ENCODE results near the gene DENND1A. TPM values are rescaled to one million over a fixed set of nuclear protein-coding genes. Genes with fewer than 3 reads are reported as not detected.

DENND1A gene
- total RNA-seq, 4 donors from 2014 or later: 19.2 to 26.9 (median 24.0) TPM

DNA sequence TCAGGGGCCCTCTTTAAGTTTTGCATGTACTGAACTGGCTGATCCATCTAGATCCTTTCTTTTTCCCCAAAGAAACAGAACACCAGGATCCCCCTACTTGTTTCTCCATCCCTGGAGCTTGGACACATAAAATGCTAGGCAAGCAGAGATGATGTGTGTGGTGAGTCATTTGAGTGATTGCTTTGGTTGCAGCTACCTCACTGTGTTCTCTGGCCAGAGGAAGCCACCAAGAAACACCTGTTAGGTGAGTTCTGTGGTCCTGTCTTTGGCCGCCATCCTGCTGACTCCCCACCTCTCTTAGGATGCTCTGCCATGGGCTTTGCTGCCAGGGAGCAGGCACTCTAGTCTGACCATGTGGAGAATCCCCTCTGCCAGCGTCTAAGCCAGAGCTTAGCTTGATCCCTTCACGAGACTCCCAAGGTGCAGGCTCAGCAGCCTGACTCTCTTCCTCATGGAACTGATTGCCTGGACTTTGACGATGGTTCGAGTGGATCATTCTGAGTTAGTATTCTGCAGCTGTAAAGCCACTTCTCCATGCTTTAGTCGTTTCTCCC, 27.3 kb upstream of the DENND1A start:
- no peak overlapping the region for H3K27ac ChIP-seq (replicated peaks in 1 of 4)
- no peak for DNase-seq (ENCODE audit: extremely low spot score)
- intact Hi-C loops (cut with DNase I): no loop called here
- peaks cover 0 to 47% (median 0%) of the 10 kb centered on the region in 4 donors for H3K27me3 ChIP-seq
- no peak overlapping the region for H3K4me3 ChIP-seq
- 82% methylated on average over 6 of the region's 6 CpGs for WGBS
- TF ChIP-seq POLR2A (IDR thresholded peaks at IDR 0.05; ENCODE audit: low read depth) (no peak), EP300 (IDR thresholded peaks at IDR 0.05) (no peak), POLR2AphosphoS5 (IDR thresholded peaks at IDR 0.05) (no peak)
- TF ChIP-seq, protein P1, sequence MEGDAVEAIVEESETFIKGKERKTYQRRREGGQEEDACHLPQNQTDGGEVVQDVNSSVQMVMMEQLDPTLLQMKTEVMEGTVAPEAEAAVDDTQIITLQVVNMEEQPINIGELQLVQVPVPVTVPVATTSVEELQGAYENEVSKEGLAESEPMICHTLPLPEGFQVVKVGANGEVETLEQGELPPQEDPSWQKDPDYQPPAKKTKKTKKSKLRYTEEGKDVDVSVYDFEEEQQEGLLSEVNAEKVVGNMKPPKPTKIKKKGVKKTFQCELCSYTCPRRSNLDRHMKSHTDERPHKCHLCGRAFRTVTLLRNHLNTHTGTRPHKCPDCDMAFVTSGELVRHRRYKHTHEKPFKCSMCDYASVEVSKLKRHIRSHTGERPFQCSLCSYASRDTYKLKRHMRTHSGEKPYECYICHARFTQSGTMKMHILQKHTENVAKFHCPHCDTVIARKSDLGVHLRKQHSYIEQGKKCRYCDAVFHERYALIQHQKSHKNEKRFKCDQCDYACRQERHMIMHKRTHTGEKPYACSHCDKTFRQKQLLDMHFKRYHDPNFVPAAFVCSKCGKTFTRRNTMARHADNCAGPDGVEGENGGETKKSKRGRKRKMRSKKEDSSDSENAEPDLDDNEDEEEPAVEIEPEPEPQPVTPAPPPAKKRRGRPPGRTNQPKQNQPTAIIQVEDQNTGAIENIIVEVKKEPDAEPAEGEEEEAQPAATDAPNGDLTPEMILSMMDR (IDR thresholded peaks at IDR 0.05): no peak
- H3K4me1 ChIP-seq: no peaks in the 10 kb centered on the region
- H3K9me3 ChIP-seq: no peaks in the 10 kb centered on the region
- no peaks in the 10 kb centered on the region for H3K36me3 ChIP-seq

DNA sequence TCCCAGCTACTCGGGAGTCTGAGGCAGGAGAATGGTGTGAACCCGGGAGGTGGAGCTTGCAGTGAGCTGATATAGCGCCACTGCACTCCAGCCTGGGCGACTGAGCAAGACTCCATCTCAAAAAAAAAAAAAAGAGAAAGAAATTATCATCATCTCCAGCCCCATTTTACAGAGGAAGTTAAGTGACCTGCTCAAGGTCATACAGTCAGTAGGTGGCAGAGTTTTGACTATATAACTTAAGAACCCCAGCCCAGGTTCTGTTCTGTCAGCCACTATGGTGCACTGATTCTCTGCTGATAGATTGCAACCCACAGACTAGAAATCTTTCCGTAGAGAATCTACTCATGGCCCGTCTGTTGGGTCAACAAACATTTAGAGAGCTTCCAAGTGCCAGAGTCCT, 25.7 kb upstream of the DENND1A start:
- Histone ChIP-seq H3K36me3 (no peaks in the 10 kb centered on the region), H3K9me3 (no peaks in the 10 kb centered on the region), H3K27me3 (peaks cover 0 to 37% (median 0%) of the 10 kb centered on the region in 4 donors), H3K4me1 (no peaks in the 10 kb centered on the region), H3K4me3 (no peak overlapping the region), H3K27ac (replicated peaks in 1 of 4) (no peak overlapping the region)
- TF ChIP-seq EP300 (IDR thresholded peaks at IDR 0.05) (no peak), POLR2AphosphoS5 (IDR thresholded peaks at IDR 0.05) (no peak), POLR2A (IDR thresholded peaks at IDR 0.05; ENCODE audit: low read depth) (no peak)
- TF ChIP-seq, protein P1 (IDR thresholded peaks at IDR 0.05): no peak
- intact Hi-C loops (cut with DNase I): no loop called here
- 87% methylated on average over 6 of the region's 6 CpGs for WGBS
- DNase-seq (ENCODE audit: extremely low spot score): no peak

DNA sequence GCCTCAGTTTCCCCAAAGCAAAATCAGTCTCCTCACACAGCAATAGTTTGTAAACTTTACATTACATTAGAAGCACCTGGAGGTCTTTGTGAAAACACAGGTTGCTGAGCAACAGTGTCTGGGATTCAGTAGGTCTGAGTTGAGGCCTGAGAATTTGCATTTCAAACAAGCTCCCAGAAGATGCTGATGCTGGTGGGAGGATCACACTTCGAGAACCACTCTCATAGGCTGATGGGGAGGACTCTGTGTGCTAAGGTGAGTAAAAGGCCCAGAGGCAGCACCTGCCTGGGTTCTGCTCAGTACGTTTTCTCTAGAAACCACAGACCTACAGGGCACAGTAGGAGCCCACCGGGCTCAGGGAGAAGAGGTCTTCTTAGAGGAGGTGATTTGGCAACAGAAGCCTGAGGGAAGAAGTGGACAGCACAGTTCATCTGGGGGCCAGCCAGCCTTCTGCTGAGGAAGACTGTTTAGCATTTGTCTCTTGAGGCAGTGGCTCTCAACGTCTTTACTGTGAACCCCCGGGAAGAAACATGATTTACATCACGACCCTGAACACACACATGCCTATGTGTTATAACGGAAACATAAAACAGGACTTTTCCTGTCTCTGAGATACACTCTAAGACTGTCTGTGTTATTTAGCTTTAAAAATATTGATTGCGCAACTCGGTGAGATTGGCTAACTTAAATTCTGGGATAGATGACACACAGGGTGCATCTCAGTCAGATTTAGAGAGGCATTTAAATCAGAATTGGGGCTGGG, 24.8 kb upstream of the DENND1A start:
- no peak for TF ChIP-seq POLR2A (IDR thresholded peaks at IDR 0.05; ENCODE audit: low read depth)
- TF ChIP-seq, protein P1 (IDR thresholded peaks at IDR 0.05): no peak
- no peak for TF ChIP-seq POLR2AphosphoS5 (IDR thresholded peaks at IDR 0.05)
- no peak for TF ChIP-seq EP300 (IDR thresholded peaks at IDR 0.05)
- H3K36me3 ChIP-seq: no peaks in the 10 kb centered on the region
- no peak for DNase-seq (ENCODE audit: extremely low spot score)
- no peaks in the 10 kb centered on the region for H3K4me1 ChIP-seq
- H3K27me3 ChIP-seq: peaks cover 0 to 30% (median 0%) of the 10 kb centered on the region in 4 donors
- H3K4me3 ChIP-seq: no peak overlapping the region
- 53% methylated on average over 9 of the region's 9 CpGs for WGBS
- no peak overlapping the region for H3K27ac ChIP-seq (replicated peaks in 1 of 4)
- intact Hi-C loops (cut with DNase I): no loop called here
- H3K9me3 ChIP-seq: no peaks in the 10 kb centered on the region

DNA sequence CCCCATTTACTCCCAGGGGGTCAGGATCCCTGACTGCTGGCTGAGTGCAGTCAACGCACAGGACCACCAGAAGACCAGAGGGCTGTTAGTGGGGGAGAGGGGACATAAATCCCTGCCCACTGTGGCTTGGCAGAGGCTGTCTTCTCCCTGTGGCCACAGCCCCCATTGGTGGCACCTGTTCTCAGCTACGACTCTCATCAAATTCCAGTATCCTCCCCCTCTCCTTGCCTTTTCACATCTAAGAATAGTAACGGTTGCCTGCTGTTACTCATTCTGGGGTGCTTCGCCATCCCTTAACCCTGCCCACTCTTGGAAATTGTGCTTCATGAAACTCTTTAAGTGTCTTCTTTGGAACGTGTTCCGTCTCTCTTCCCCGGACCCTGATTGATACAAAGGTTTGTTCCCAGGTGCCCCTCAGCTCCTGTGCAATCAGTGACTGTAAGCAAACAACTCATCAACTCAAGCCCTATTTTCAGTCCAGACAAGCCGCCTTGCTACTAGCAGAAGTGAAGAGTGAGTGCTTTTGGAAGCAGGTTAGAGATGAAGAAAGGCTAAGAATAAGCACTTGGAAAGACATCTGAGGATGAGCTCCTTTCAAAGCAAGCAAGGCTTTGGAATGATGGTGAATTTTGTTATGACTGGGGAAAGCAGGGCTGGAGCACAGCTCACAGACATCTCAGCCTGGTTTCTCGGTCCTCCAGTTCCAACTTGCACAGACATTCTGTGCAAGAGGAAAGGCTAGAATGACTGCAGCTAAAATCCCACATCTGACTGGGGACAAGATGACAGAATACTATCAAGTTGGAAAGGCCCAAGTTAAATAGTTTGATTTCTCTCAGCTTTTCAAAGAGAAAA, 22.9 kb upstream of the DENND1A start:
- Histone ChIP-seq H3K36me3 (no peaks in the 10 kb centered on the region), H3K4me1 (no peaks in the 10 kb centered on the region), H3K9me3 (no peaks in the 10 kb centered on the region), H3K27ac (replicated peaks in 1 of 4) (no peak overlapping the region), H3K27me3 (peaks cover 0 to 21% (median 0%) of the 10 kb centered on the region in 4 donors), H3K4me3 (no peak overlapping the region)
- TF ChIP-seq, protein P1 (IDR thresholded peaks at IDR 0.05): no peak
- no peak for TF ChIP-seq POLR2A (IDR thresholded peaks at IDR 0.05; ENCODE audit: low read depth)
- TF ChIP-seq EP300 (IDR thresholded peaks at IDR 0.05): no peak
- TF ChIP-seq POLR2AphosphoS5 (IDR thresholded peaks at IDR 0.05): no peak
- DNase-seq (ENCODE audit: extremely low spot score): no peak
- intact Hi-C loops (cut with DNase I): no loop called here
- WGBS: 61% methylated on average over 8 of the region's 9 CpGs
